H1 (cell line): ENCODE measurements around the gene SMIM41. TPM values are rescaled to one million over a fixed set of nuclear protein-coding genes. Genes with fewer than 3 reads are reported as not detected.

Experiments used
- CTCF ChIA-PET: fragments of 300-600 bp; sonication (Branson Sonifier 250); formaldehyde crosslinking; loops from one replicate; lab custom pipeline; 2021; ENCODE audit not compliant: partially characterized antibody; lab: Charles Lee
- POLR2A ChIA-PET: fragments of 300-600 bp; sonication (Branson Sonifier 250); formaldehyde crosslinking; loops from one replicate; lab custom pipeline; 2021; ENCODE audit warnings: inconsistent platforms; ENCODE audit not compliant: partially characterized antibody; lab: Charles Lee
- DNase-seq, 2 experiments: peaks; one replicate each; pipeline versions ENCODE4 v3.0.0 to v3.0.0-alpha.2; 2010 to 2022; ENCODE audit warnings: low spot score in 2 of 2, low read depth in 1 of 2, mixed read lengths in 1 of 2
- FAIRE-seq: peaks from 2 replicates; lab custom pipeline; 2011; peaks lifted over from hg19 to GRCh38; lab: Jason Lieb, UNC
- H2AFZ ChIP-seq: 2 replicates; pipeline ENCODE4 v1.8.1; 2012; ENCODE audit warnings: low read length, inconsistent platforms
- H2AK5ac ChIP-seq: 2 replicates; pipeline ENCODE4 v1.6.1; 2013; ENCODE audit warnings: low read depth, low read length
- H2BK120ac ChIP-seq: replicated peaks from 2 replicates; pipeline ENCODE3; 2013; ENCODE audit warnings: low read depth, low read length, inconsistent platforms
- H2BK12ac ChIP-seq: 2 replicates; pipeline ENCODE4 v1.6.1; 2013; ENCODE audit warnings: low read depth, low read length
- H2BK15ac ChIP-seq: 2 replicates; pipeline ENCODE4 v1.6.1; 2013; ENCODE audit warnings: low read length
- H2BK20ac ChIP-seq: 2 replicates; pipeline ENCODE4 v1.6.1; 2013; ENCODE audit warnings: low read length
- H2BK5ac ChIP-seq: 2 replicates; pipeline ENCODE4 v1.6.1; 2013; ENCODE audit warnings: low read depth, low read length
- H3K14ac ChIP-seq: 2 replicates; pipeline ENCODE4 v1.6.1; 2013; ENCODE audit warnings: inconsistent platforms; ENCODE audit not compliant: insufficient read length
- H3K18ac ChIP-seq: 2 replicates; pipeline ENCODE4 v1.6.1; 2013; ENCODE audit warnings: low read length; ENCODE audit errors: extremely low read depth
- H3K23ac ChIP-seq: 2 replicates; pipeline ENCODE4 v1.6.1; 2013; ENCODE audit warnings: inconsistent platforms; ENCODE audit not compliant: insufficient read length
- H3K23me2 ChIP-seq: 2 replicates; pipeline ENCODE4 v1.6.1; 2013; ENCODE audit warnings: low read depth, low read length
- H3K27ac ChIP-seq: 2 replicates; pipeline ENCODE4 v1.6.1; 2011; ENCODE audit warnings: low read depth, low read length, inconsistent platforms
- H3K27me3 ChIP-seq, 4 experiments: replicated peaks in 1 of 4; 1 replicate in 1 of 4; 2 replicates in 3 of 4; pipeline versions ENCODE4 v1.6.1 to v1.8.1; 2011 to 2013; ENCODE audit warnings: low read length in 3 of 4, mild to moderate bottlenecking in 3 of 4, inconsistent platforms in 2 of 4, mixed read lengths in 2 of 4, moderate library complexity in 1 of 4; ENCODE audit not compliant: control insufficient read depth in 3 of 4, insufficient read depth in 3 of 4; ENCODE audit errors: extremely low read depth in 1 of 4
- H3K36me3 ChIP-seq, 4 experiments: 2 replicates each; pipeline versions ENCODE4 v1.6.1 to v1.8.1; 2011 to 2013; ENCODE audit warnings: mild to moderate bottlenecking in 4 of 4, low read length in 3 of 4, moderate library complexity in 2 of 4, control low read depth in 1 of 4, inconsistent platforms in 1 of 4; ENCODE audit not compliant: insufficient read depth in 4 of 4, control insufficient read depth in 2 of 4
- H3K4ac ChIP-seq: replicated peaks from 2 replicates; pipeline ENCODE3; 2013; ENCODE audit warnings: low read length, low read depth, mixed read lengths, inconsistent platforms; ENCODE audit not compliant: insufficient read length
- H3K4me1 ChIP-seq, 4 experiments: replicated peaks in 1 of 4; 1 replicate in 1 of 4; 2 replicates in 3 of 4; pipeline versions ENCODE4 v1.6.1 to v1.8.1; 2011 to 2013; ENCODE audit warnings: low read length in 3 of 4, inconsistent platforms in 2 of 4, mixed read lengths in 1 of 4; ENCODE audit not compliant: insufficient read depth in 4 of 4, control insufficient read depth in 3 of 4
- H3K4me2 ChIP-seq, 2 experiments: 2 replicates each; pipeline versions ENCODE4 v1.6.1 to v1.8.1; 2011 to 2013; ENCODE audit warnings: low read depth in 2 of 2, low read length in 2 of 2, control low read depth in 1 of 2, inconsistent platforms in 1 of 2, mild to moderate bottlenecking in 1 of 2; ENCODE audit not compliant: insufficient read depth in 1 of 2
- H3K4me3 ChIP-seq, 4 experiments: fragments of 200-600, 300-600 bp in 1 of 4; sonication (generic), shearing (Covaris generic), sonication (Bioruptor Twin) in 1 of 4; 2 replicates each; pipeline versions ENCODE4 v1.5.1 to v1.8.1; 2011 to 2016; ENCODE audit warnings: low read length in 4 of 4, low read depth in 3 of 4, control low read depth in 2 of 4, inconsistent platforms in 2 of 4, mild to moderate bottlenecking in 2 of 4, mixed read lengths in 1 of 4, moderate library complexity in 1 of 4; ENCODE audit not compliant: insufficient read depth in 2 of 4; ENCODE audit errors: extremely low read depth in 1 of 4
- H3K56ac ChIP-seq: replicated peaks from 2 replicates; pipeline ENCODE3; 2013; ENCODE audit warnings: low read depth, mild to moderate bottlenecking, mixed read lengths, low read length, inconsistent platforms; ENCODE audit not compliant: insufficient read length
- H3K79me1 ChIP-seq: 2 replicates; pipeline ENCODE4 v1.6.1; 2013; ENCODE audit warnings: low read depth, low read length, control low read depth
- H3K79me2 ChIP-seq, 2 experiments: 2 replicates each; pipeline versions ENCODE4 v1.6.1 to v1.8.1; 2012 to 2013; ENCODE audit warnings: low read length in 2 of 2, mild to moderate bottlenecking in 2 of 2, inconsistent platforms in 1 of 2; ENCODE audit not compliant: insufficient read depth in 2 of 2, control insufficient read depth in 1 of 2
- H3K9ac ChIP-seq, 4 experiments: replicated peaks in 1 of 4; 1 replicate in 1 of 4; 2 replicates in 3 of 4; pipeline versions ENCODE4 v1.6.1 to v1.8.1; 2011 to 2013; ENCODE audit warnings: low read depth in 3 of 4, low read length in 3 of 4, control low read depth in 2 of 4, mild to moderate bottlenecking in 2 of 4, moderate library complexity in 2 of 4, inconsistent platforms in 1 of 4; ENCODE audit errors: extremely low read depth in 1 of 4
- H3K9me3 ChIP-seq, 2 experiments: 2 replicates each; pipeline versions ENCODE4 v1.6.1 to v1.8.1; 2012 to 2013; ENCODE audit warnings: mild to moderate bottlenecking in 2 of 2, moderate library complexity in 2 of 2, control low read depth in 1 of 2, inconsistent platforms in 1 of 2, low read depth in 1 of 2, low read length in 1 of 2, mixed read lengths in 1 of 2; ENCODE audit not compliant: insufficient read depth in 2 of 2
- H4K20me1 ChIP-seq, 2 experiments: replicated peaks in 1 of 2; 2 replicates each; pipeline versions ENCODE3 to v1.8.1; 2011 to 2013; ENCODE audit warnings: inconsistent platforms in 2 of 2, low read length in 2 of 2, mild to moderate bottlenecking in 1 of 2; ENCODE audit not compliant: insufficient read depth in 2 of 2, control insufficient read depth in 1 of 2
- H4K5ac ChIP-seq: 2 replicates; pipeline ENCODE4 v1.6.1; 2013; ENCODE audit warnings: low read length, low read depth, mixed read lengths, inconsistent platforms; ENCODE audit not compliant: insufficient read length
- H4K8ac ChIP-seq: 2 replicates; pipeline ENCODE4 v1.8.0; 2013; ENCODE audit warnings: mild to moderate bottlenecking, moderate library complexity, low read length, inconsistent platforms; ENCODE audit not compliant: insufficient read depth; ENCODE audit errors: extremely low read depth
- H4K91ac ChIP-seq: replicated peaks from 2 replicates; pipeline ENCODE3; 2013; ENCODE audit warnings: low read length, mixed read lengths, inconsistent platforms; ENCODE audit not compliant: insufficient read length
- ASH2L ChIP-seq: fragments of 200-600, 300-600 bp; sonication (generic); IDR thresholded peaks from one replicate; pipeline ENCODE4 v1.7.1; 2017; ENCODE audit warnings: low read length
- BCL11A ChIP-seq, 2 experiments: IDR thresholded peaks; one replicate each; pipeline ENCODE4 v1.6.1; 2011; ENCODE audit warnings: low read depth in 2 of 2, low read length in 2 of 2, mild to moderate bottlenecking in 2 of 2
- BRCA1 ChIP-seq: IDR thresholded peaks from 2 replicates; pipeline ENCODE4 v1.6.1; 2012; ENCODE audit warnings: low read depth, low read length, improper control_type of control experiment
- E2F6 ChIP-seq: IDR thresholded peaks from 2 replicates; pipeline ENCODE4 v1.6.1; 2012; ENCODE audit warnings: inconsistent platforms
- HDAC6 ChIP-seq: IDR thresholded peaks from one replicate; pipeline ENCODE4 v1.7.1; 2012; ENCODE audit warnings: low read depth, mild to moderate bottlenecking, inconsistent platforms, low read length, moderate library complexity
- JUN ChIP-seq: IDR thresholded peaks from 2 replicates; pipeline ENCODE4 v1.6.1; 2011; ENCODE audit warnings: low read depth, mild to moderate bottlenecking, improper control_type of control experiment, low read length
- KDM5A ChIP-seq: fragments of 200-600 bp; IDR thresholded peaks from 2 replicates; pipeline ENCODE4 v1.7.1; 2012; ENCODE audit warnings: mild to moderate bottlenecking, low read length, inconsistent platforms, mixed read lengths
- NRF1 ChIP-seq: IDR thresholded peaks from 2 replicates; pipeline ENCODE4 v1.6.1; 2011; ENCODE audit warnings: mild to moderate bottlenecking, low read depth, low read length, improper control_type of control experiment
- PHF8 ChIP-seq: fragments of 200-600 bp; sonication (generic); conservative IDR thresholded peaks from 2 replicates; pipeline ENCODE4 v1.7.1; 2012; ENCODE audit warnings: low read depth, mild to moderate bottlenecking, inconsistent platforms, low read length, moderate library complexity
- POLR2A ChIP-seq, 2 experiments: IDR thresholded peaks; 1 replicate in 1 of 2; 2 replicates in 1 of 2; pipeline ENCODE4 v1.6.1; 2011; ENCODE audit warnings: low read depth in 2 of 2, low read length in 2 of 2, mild to moderate bottlenecking in 2 of 2; ENCODE audit errors: control extremely low read depth in 1 of 2
- RFX5 ChIP-seq: IDR thresholded peaks from 2 replicates; pipeline ENCODE4 v1.6.1; 2011; ENCODE audit warnings: low read depth, low read length, improper control_type of control experiment, borderline replicate concordance
- SP2 ChIP-seq: IDR thresholded peaks from 2 replicates; pipeline ENCODE4 v1.6.1; 2012; ENCODE audit warnings: mild to moderate bottlenecking, low read length, inconsistent platforms
- SUZ12 ChIP-seq: fragments of 200-600 bp; sonication (generic); IDR thresholded peaks from 2 replicates; pipeline ENCODE4 v1.6.1; 2012; ENCODE audit warnings: mild to moderate bottlenecking, inconsistent platforms, low read length, moderate library complexity, mixed read lengths
- ZNF274 ChIP-seq: IDR thresholded peaks from 2 replicates; pipeline ENCODE4 v1.7.0; 2012; ENCODE audit warnings: low read length, borderline replicate concordance; ENCODE audit errors: extremely low read depth
- WGBS, 2 experiments: shearing (Covaris generic) in 1 of 2; methylation state at CpG; one replicate each; pipeline versions ENCODE4 v1.1.6 to v1.1.7; 2013 to 2015; ENCODE audit warnings: low lambda C conversion rate in 2 of 2, mixed read lengths in 2 of 2, inconsistent platforms in 1 of 2, low coverage in 1 of 2, missing lambda C conversion rate in 1 of 2; ENCODE audit not compliant: insufficient replicate concordance in 2 of 2, insufficient coverage in 1 of 2, insufficient read length in 1 of 2; ENCODE audit errors: extremely low coverage in 1 of 2, missing lambda C conversion rate in 1 of 2; 5-methylcytosine and 5-hydroxymethylcytosine counted together
- polyA plus RNA-seq, 7 experiments: library from polyadenylated mRNA; depleted of rRNA in 3 of 7; stranded (reverse) in 5 of 7; unstranded in 2 of 7; fragments of >200 nt in 5 of 7; fragments of 200-250 nt in 2 of 7; gene quantifications; 1 replicate in 5 of 7; 2 replicates in 1 of 7; 4 replicates in 1 of 7; pipeline versions ENCODE4 v1.2.1 to v1.2.3, GENCODE V29; 2011 to 2013; ENCODE audit warnings: missing spikeins in 2 of 7, mixed read lengths in 2 of 7
- total RNA-seq: library from RNA; stranded (reverse); fragmentation: NEBNext Ultra II Directional; extraction: Animal tissue kit (Norgen Biotek cat#: 25700); gene quantifications from 2 replicates; pipeline ENCODE4 v1.2.1, GENCODE V29; 2021

Gene SMIM41
- total and polyA plus RNA-seq, 2 of the 8 experiments (the other 6 are each of a cell fraction or from before 2014, with no cell fraction given) = 0.28 to 0.98 TPM

GRCh38 chr12:52096332-52097044 lies 17.0 kb downstream of the SMIM41 start:
- Histone ChIP-seq H2BK12ac (no peak overlapping the region), H3K4me2 (no peak overlapping the region), H3K79me2 (no peaks in the 10 kb centered on the region), H3K4ac (no peak overlapping the region), H3K36me3 (no peaks in the 10 kb centered on the region), H3K27ac (no peak overlapping the region), H4K91ac (no peak overlapping the region), H3K79me1 (no peaks in the 10 kb centered on the region), H3K4me1 (no peaks in the 10 kb centered on the region), H2BK15ac (no peak overlapping the region), H2AFZ (no peak overlapping the region), H3K27me3 (no peaks in the 10 kb centered on the region), H3K9ac (no peak overlapping the region), H3K9me3 (no peaks in the 10 kb centered on the region), H3K14ac (no peak overlapping the region), H2BK20ac (no peak overlapping the region), H3K23me2 (no peaks in the 10 kb centered on the region), H2BK120ac (no peak overlapping the region), H3K56ac (no peak overlapping the region), H4K20me1 (no peaks in the 10 kb centered on the region), H3K23ac (no peak overlapping the region), H2AK5ac (no peak overlapping the region), H2BK5ac (no peak overlapping the region), H4K5ac (no peak overlapping the region), H3K18ac (no peak overlapping the region), H4K8ac (no peak overlapping the region), H3K4me3 (no peak overlapping the region)
- 91% methylated on average over 15 of the region's 15 CpGs; no CpG with 5 or more reads in 1 of the 2 experiments for WGBS, 2 experiments
- DNase-seq (no peak), FAIRE-seq (no peak)
- CTCF ChIA-PET = interaction anchor here (0.6 to 0.7 kb wide), 2 partner anchors 13 to 37 kb away, joined by 3 read pairs; no protein-coding TSS in a partner anchor
- POLR2A ChIA-PET = no interaction called here
- TF ChIP-seq KDM5A = no peak
- TF ChIP-seq HDAC6 = no peak
- TF ChIP-seq SUZ12 = no peak
- TF ChIP-seq BCL11A (IDR thresholded peaks at IDR 0.05; ENCODE audit: low read depth in 2 of 2, low read length in 2 of 2) = no peak
- no peak for TF ChIP-seq BRCA1
- no peak for TF ChIP-seq RFX5
- no peak for TF ChIP-seq ZNF274
- TF ChIP-seq E2F6 = no peak
- no peak for TF ChIP-seq NRF1
- no peak for TF ChIP-seq SP2
- TF ChIP-seq PHF8 = no peak
- no peak for TF ChIP-seq JUN
- TF ChIP-seq POLR2A (IDR thresholded peaks at IDR 0.05; ENCODE audit: control extremely low read depth in 1 of 2, low read depth in 2 of 2, low read length in 2 of 2) = no peak
- no peak for TF ChIP-seq ASH2L
